K562 (cell line): Measurements from ENCODE around the gene SLC13A3. TPM values are rescaled to one million over a fixed set of nuclear protein-coding genes. Genes with fewer than 3 reads are reported as not detected.

ENCODE experiments used
- ATAC-seq: fragments of 200-7000 bp; cut with Tn5 transposase; 3 replicates; pipeline ENCODE4 v1.9.1; 2020; ENCODE audit warnings: moderate library complexity
- Bru-seq: library from RNA; stranded (reverse); fragments of 400-500 nt; gene quantifications from one replicate; lab custom pipeline; 2021; lab: Mats Ljungman, UMichigan
- BruChase-seq, 2 experiments: library from RNA; stranded (reverse); fragments of 400-500 nt; gene quantifications; one replicate each; lab custom pipeline; 2021; lab: Mats Ljungman, UMichigan
- BruUV-seq: library from RNA; stranded (reverse); fragments of 400-500 nt; replicated peaks from 2 replicates; lab custom pipeline; 2021; lab: Mats Ljungman, UMichigan
- CTCF ChIA-PET: fragments of 300-600 bp; formaldehyde crosslinking; extraction: SDS; loops from one replicate; lab custom pipeline; 2021; ENCODE audit warnings: low intra/inter-chr PET ratio; lab: Yijun Ruan, JAX
- POLR2A ChIA-PET: fragments of 300-600, 350-650 bp; sonication (Branson Sonifier 250); formaldehyde crosslinking; extraction: SDS; loops from one replicate; lab custom pipeline; 2021; ENCODE audit warnings: antibody characterized with exemption, inconsistent platforms; lab: Yijun Ruan, JAX
- DNase-seq, 4 experiments: peaks; one replicate each; pipeline versions ENCODE4 v3.0.0 to v3.0.0-alpha.2; 2011 to 2018; ENCODE audit warnings: low spot score in 3 of 4, mixed read lengths in 3 of 4; ENCODE audit errors: extremely low read depth in 1 of 4
- FAIRE-seq: peaks from 2 replicates; lab custom pipeline; 2011; peaks lifted over from hg19 to GRCh38; lab: Jason Lieb, UNC
- H2AFZ ChIP-seq: 2 replicates; pipeline ENCODE4 v1.6.0; 2011; ENCODE audit warnings: low read depth, low read length, control low read depth, inconsistent platforms
- H3K27ac ChIP-seq: fragments of 200-600 bp; 3 replicates; pipeline ENCODE4 v1.8.0; 2011; ENCODE audit warnings: low read depth, mild to moderate bottlenecking, control low read depth, inconsistent platforms, low read length, moderate library complexity, mixed read lengths; ENCODE audit errors: extremely low read depth
- H3K27me3 ChIP-seq, 2 experiments: fragments of 300-600 bp in 1 of 2; 2 replicates in 1 of 2; 3 replicates in 1 of 2; pipeline versions ENCODE4 v1.6.0 to v1.8.0; 2011; ENCODE audit warnings: inconsistent platforms in 2 of 2, low read length in 2 of 2, mild to moderate bottlenecking in 1 of 2, mixed read lengths in 1 of 2, moderate library complexity in 1 of 2; ENCODE audit not compliant: control insufficient read depth in 2 of 2, insufficient read depth in 2 of 2
- H3K36me3 ChIP-seq: fragments of 300-600 bp; 3 replicates; pipeline ENCODE4 v1.8.0; 2011; ENCODE audit warnings: mild to moderate bottlenecking, low read length, inconsistent platforms; ENCODE audit not compliant: control insufficient read depth, insufficient read depth
- H3K4me1 ChIP-seq, 2 experiments: fragments of 200-600 bp in 1 of 2; replicated peaks in 1 of 2; 2 replicates in 1 of 2; 3 replicates in 1 of 2; pipeline versions ENCODE4 v1.5.1 to v1.8.0; 2011; ENCODE audit warnings: inconsistent platforms in 2 of 2, low read length in 2 of 2, mild to moderate bottlenecking in 1 of 2, mixed read lengths in 1 of 2, moderate library complexity in 1 of 2; ENCODE audit not compliant: control insufficient read depth in 2 of 2, insufficient read depth in 2 of 2
- H3K4me2 ChIP-seq: 2 replicates; pipeline ENCODE4 v1.6.1; 2011; ENCODE audit warnings: low read length, control low read depth, inconsistent platforms, mixed read lengths; ENCODE audit not compliant: insufficient read depth
- H3K4me3 ChIP-seq: fragments of 200-600 bp; sonication (generic), shearing (Covaris generic); 2 replicates; pipeline ENCODE4 v1.5.1; 2016; ENCODE audit warnings: control low read depth, inconsistent platforms
- H3K79me2 ChIP-seq: fragments of 200-600 bp; 3 replicates; pipeline ENCODE4 v1.8.0; 2011; ENCODE audit warnings: low read length, inconsistent platforms; ENCODE audit not compliant: control insufficient read depth, insufficient read depth
- H3K9ac ChIP-seq, 2 experiments: 2 replicates each; pipeline versions ENCODE4 v1.6.0 to v1.6.1; 2011; ENCODE audit warnings: low read depth in 2 of 2, low read length in 2 of 2, control low read depth in 1 of 2, inconsistent platforms in 1 of 2, mild to moderate bottlenecking in 1 of 2, mixed read lengths in 1 of 2; ENCODE audit not compliant: insufficient read depth in 1 of 2
- H3K9me1 ChIP-seq: one replicate; pipeline ENCODE4 v1.6.0; 2011; ENCODE audit warnings: inconsistent platforms, mild to moderate bottlenecking, low read length, moderate library complexity; ENCODE audit not compliant: control insufficient read depth, insufficient read depth
- H3K9me3 ChIP-seq: replicated peaks from 2 replicates; pipeline ENCODE4 v1.5.1; 2011; ENCODE audit warnings: low read depth, low read length, inconsistent platforms; ENCODE audit not compliant: control insufficient read depth, insufficient read depth
- H4K20me1 ChIP-seq: replicated peaks from 2 replicates; pipeline ENCODE4 v1.6.1; 2011; ENCODE audit warnings: low read length, inconsistent platforms, mixed read lengths; ENCODE audit not compliant: control insufficient read depth, insufficient read depth
- ARID1B ChIP-seq: fragments of 450-650 bp; IDR thresholded peaks from 2 replicates; pipeline ENCODE4 v1.6.1; 2016; ENCODE audit warnings: antibody characterized with exemption, mild to moderate bottlenecking, inconsistent platforms
- CHD1 ChIP-seq: fragments of 200-600 bp; sonication (generic); IDR thresholded peaks from one replicate; pipeline ENCODE4 v1.6.1; 2012; ENCODE audit warnings: mild to moderate bottlenecking, moderate library complexity, low read length, inconsistent platforms
- GATAD2A ChIP-seq: fragments of 450-650 bp; IDR thresholded peaks from 2 replicates; pipeline ENCODE4 v1.6.1; 2017
- KDM1A ChIP-seq, 2 experiments: fragments of 450-650 bp; IDR thresholded peaks; 2 replicates each; pipeline ENCODE4 v1.6.1; 2016; ENCODE audit warnings: mild to moderate bottlenecking in 2 of 2
- MECOM ChIP-seq: fragments of 250-450 bp; sonication (Bioruptor Pico); IDR thresholded peaks from 2 replicates; pipeline ENCODE4 v1.8.0; 2022; ENCODE audit warnings: inconsistent platforms
- SIN3A ChIP-seq, 2 experiments: fragments of 150-350 bp in 1 of 2; IDR thresholded peaks; 2 replicates each; pipeline ENCODE4 v1.6.1; 2011 to 2016; ENCODE audit warnings: borderline replicate concordance in 2 of 2, low read depth in 2 of 2, low read length in 2 of 2, mild to moderate bottlenecking in 2 of 2, moderate library complexity in 2 of 2; ENCODE audit not compliant: control insufficient read depth in 1 of 2
- ZC3H11A ChIP-seq: IDR thresholded peaks from 2 replicates; pipeline ENCODE4 v1.6.1; 2012; ENCODE audit warnings: low read depth, low read length, improper control_type of control experiment
- ZNF146 ChIP-seq: IDR thresholded peaks from one replicate; pipeline ENCODE4 v1.6.1; 2018; ENCODE audit warnings: missing compliant biosample characterization; ENCODE audit not compliant: unreplicated experiment
- ZNF174 ChIP-seq: fragments of 250-450 bp; sonication (Bioruptor Pico); IDR thresholded peaks from 2 replicates; pipeline ENCODE4 v1.4.0; 2020; ENCODE audit warnings: mild to moderate bottlenecking
- ZNF354B ChIP-seq: fragments of 250-450 bp; sonication (Bioruptor Pico); IDR thresholded peaks from 2 replicates; pipeline ENCODE4 v1.4.0; 2020
- WGBS: fragments of 100-300 bp; shearing (Covaris generic); methylation state at CpG from one replicate; pipeline ENCODE4 v1.1.6; 2016; ENCODE audit warnings: low coverage, mixed read lengths; ENCODE audit not compliant: insufficient coverage; ENCODE audit errors: missing lambda C conversion rate; 5-methylcytosine and 5-hydroxymethylcytosine counted together
- in situ Hi-C: fragments of 300-500 bp; cut with MboI; formaldehyde crosslinking; loops from 4 replicates; pipeline ENCODE4 v1.15.0; 2018; ENCODE audit warnings: inconsistent platforms, mixed read lengths
- intact Hi-C: fragments of 100-400 bp; cut with micrococcal nuclease; formaldehyde crosslinking; loops from 2 replicates; pipeline ENCODE4 v1.14.2; 2022
- long read RNA-seq, 3 experiments: library from polyadenylated mRNA in 2 of 3; library from RNA in 1 of 3; unstranded in 2 of 3; stranded (forward) in 1 of 3; transcript quantifications; one replicate each; pipeline ENCODE4 v2.0.0, GENCODE V29; 2019 to 2022
- polyA minus RNA-seq, 3 experiments: library from RNA; depleted of rRNA, polyadenylated mRNA; stranded (reverse); fragments of >200 nt; gene quantifications; 2 replicates each; pipeline ENCODE4 v1.2.3, GENCODE V29; 2011
- polyA plus RNA-seq, 8 experiments: library from polyadenylated mRNA; depleted of rRNA in 4 of 8; stranded (reverse) in 5 of 8; unstranded in 3 of 8; fragments of >200 nt; fragmentation: Nextera tagmentation in 2 of 8; fragmentation: Illumina TruSeq in 1 of 8; extraction: Ambion mirVana in 2 of 8; extraction: Trizol in 1 of 8; gene quantifications; 2 replicates each; pipeline versions ENCODE4 v1.2.1 to v1.2.3, GENCODE V29; 2011 to 2014; ENCODE audit warnings: inconsistent platforms in 1 of 8, missing spikeins in 1 of 8
- total RNA-seq, 7 experiments: library from RNA; depleted of rRNA in 6 of 7; stranded (reverse); fragments of >200 nt in 6 of 7; fragmentation: Illumina TruSeq in 2 of 7; extraction: Trizol in 2 of 7; gene quantifications; 2 replicates each; pipeline versions ENCODE4 v1.2.1 to v1.2.3, GENCODE V29; 2011 to 2021; ENCODE audit warnings: low replicate concordance in 1 of 7
- TF ChIP-seq, protein P1 (sequence below): fragments of 250-450 bp; sonication (Bioruptor Pico); IDR thresholded peaks from 2 replicates; pipeline ENCODE4 v1.5.0; 2021; ENCODE audit warnings: mild to moderate bottlenecking, moderate library complexity

SLC13A3 gene, protein sequence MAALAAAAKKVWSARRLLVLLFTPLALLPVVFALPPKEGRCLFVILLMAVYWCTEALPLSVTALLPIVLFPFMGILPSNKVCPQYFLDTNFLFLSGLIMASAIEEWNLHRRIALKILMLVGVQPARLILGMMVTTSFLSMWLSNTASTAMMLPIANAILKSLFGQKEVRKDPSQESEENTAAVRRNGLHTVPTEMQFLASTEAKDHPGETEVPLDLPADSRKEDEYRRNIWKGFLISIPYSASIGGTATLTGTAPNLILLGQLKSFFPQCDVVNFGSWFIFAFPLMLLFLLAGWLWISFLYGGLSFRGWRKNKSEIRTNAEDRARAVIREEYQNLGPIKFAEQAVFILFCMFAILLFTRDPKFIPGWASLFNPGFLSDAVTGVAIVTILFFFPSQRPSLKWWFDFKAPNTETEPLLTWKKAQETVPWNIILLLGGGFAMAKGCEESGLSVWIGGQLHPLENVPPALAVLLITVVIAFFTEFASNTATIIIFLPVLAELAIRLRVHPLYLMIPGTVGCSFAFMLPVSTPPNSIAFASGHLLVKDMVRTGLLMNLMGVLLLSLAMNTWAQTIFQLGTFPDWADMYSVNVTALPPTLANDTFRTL
- 16.8 and 17.8 TPM in 2 replicates for total RNA-seq (2011; cell fraction: chromatin; rRNA removed; ENCODE audit: low replicate concordance)
- 12.0 and 14.7 TPM in 2 replicates for total RNA-seq (2011; cell fraction: nucleolus; rRNA removed)
- 20.2 and 32.4 TPM in 2 replicates for total RNA-seq (2011; cell fraction: nucleoplasm; rRNA removed)
- total RNA-seq (2014; rRNA removed) (9.9 and 10.0 TPM in 2 replicates), total RNA-seq (2014; rRNA removed; fragmentation: Illumina TruSeq; extraction: Trizol) (8.5 and 8.8 TPM in 2 replicates), total RNA-seq (2015; rRNA removed; fragmentation: Illumina TruSeq; extraction: Trizol) (6.4 and 7.1 TPM in 2 replicates), total RNA-seq (2021) (14.9 and 16.4 TPM in 2 replicates), polyA plus RNA-seq (2011; rRNA removed) (8.5 and 11.2 TPM in 2 replicates), polyA plus RNA-seq (2014; fragmentation: Illumina TruSeq; extraction: Trizol) (15.0 and 15.7 TPM in 2 replicates), polyA plus RNA-seq (2014; fragmentation: Nextera tagmentation; extraction: Ambion mirVana) (1 to 10 TPM; 5.5 to 7.3 TPM), polyA plus RNA-seq (2014; rRNA removed) (7.9 and 9.1 TPM in 2 replicates), polyA minus RNA-seq (2011; rRNA and poly(A)+ RNA removed) (9.0 and 11.4 TPM in 2 replicates), Bru-seq, nascent RNA (percentile 58 among the genes with signal in this experiment), BruChase-seq, experiment 1, labeled RNA remaining after a 2-hour chase (percentile 66 among the genes with signal in this experiment), BruChase-seq, experiment 2, labeled RNA remaining after a 6-hour chase (percentile 57 among the genes with signal in this experiment)
- 6.1 and 11.5 TPM in 2 replicates for polyA plus RNA-seq (2011; cell fraction: cytosol; rRNA removed)
- 12.4 and 12.9 TPM in 2 replicates for polyA plus RNA-seq (2011; cell fraction: nucleus; rRNA removed)
- 9.8 and 12.8 TPM in 2 replicates for polyA plus RNA-seq (2012)
- polyA minus RNA-seq (2011; cell fraction: cytosol; rRNA and poly(A)+ RNA removed) = 6.6 and 8.1 TPM in 2 replicates
- polyA minus RNA-seq (2011; cell fraction: nucleus; rRNA and poly(A)+ RNA removed) = 6.6 and 14.7 TPM in 2 replicates
- long read RNA-seq, experiment 1, partial matches to known transcripts = 8 of 23 reads
- long read RNA-seq, experiment 1, other reads (novel, unspliced or antisense) = 15 of 23 reads
- long read RNA-seq, experiment 2, partial matches to known transcripts = 2 of 23 reads
- long read RNA-seq, experiment 2, other reads (novel, unspliced or antisense) = 21 of 23 reads
- long read RNA-seq, experiment 3, partial matches to known transcripts = 3 of 5 reads
- long read RNA-seq, experiment 3, other reads (novel, unspliced or antisense) = 2 of 5 reads

DNA sequence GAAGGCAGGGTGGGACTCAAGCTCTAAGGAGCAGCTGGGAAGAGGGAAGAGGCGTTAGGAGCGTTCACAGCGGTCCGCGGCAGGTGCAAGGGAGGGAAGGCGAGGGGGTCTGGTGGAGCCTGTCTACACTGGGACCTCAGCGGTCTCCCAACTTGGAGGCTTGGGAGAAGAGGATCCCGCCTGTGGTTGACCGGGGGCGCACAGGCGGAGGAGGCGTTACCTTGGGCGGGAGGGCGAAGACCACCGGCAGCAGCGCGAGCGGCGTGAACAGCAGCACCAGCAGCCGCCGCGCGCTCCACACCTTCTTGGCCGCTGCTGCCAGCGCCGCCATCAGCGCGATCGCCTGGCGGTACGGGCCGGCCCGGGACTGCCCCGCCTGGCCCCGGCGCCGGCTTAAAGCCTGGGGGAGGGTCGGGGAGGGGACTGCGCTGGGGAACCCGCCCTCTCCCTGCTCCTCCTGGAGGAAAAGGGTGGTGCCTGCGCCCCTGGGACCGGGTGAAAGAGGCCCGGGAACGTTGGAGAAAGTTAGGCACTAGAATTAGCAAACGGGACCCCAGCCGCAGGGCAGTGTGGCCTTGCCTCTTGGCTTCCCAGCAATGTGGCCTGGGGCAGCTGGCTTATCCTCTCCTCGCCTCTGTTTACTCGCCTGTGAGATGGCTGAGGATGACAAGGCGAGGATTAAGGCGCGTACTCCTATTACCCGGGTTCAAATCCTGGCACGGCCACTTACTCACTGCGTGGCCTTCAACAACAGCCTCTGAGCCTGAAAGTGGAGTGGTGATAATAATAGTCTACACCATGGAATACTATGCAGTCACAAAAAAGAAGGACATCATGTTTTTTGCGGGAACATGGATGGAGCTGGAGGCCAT lies at the start of gene SLC13A3:
SLC13A3 (minus strand) TSS at position 369 of the 872 bp plus-strand sequence; CDS start at position 331, 38 bp downstream.
- intact Hi-C loops (no loop called here), in situ Hi-C loops (no loop called here)
- Histone ChIP-seq H2AFZ (no peak within 1 kb of the TSS), H3K9me1 (no peaks in the 10 kb centered on the region), H3K27me3 (no peaks in the 10 kb centered on the region), H3K4me2 (no peak within 1 kb of the TSS; the same call in 1 of the 2 replicates), H3K27ac (no peak within 1 kb of the TSS), H4K20me1 (no peaks in the 10 kb centered on the region; the same call in 1 of the 2 replicates), H3K79me2 (no peaks in the 10 kb centered on the region), H3K9me3 (no peaks in the 10 kb centered on the region), H3K36me3 (no peaks in the 10 kb centered on the region), H3K4me1 (peaks cover 20 to 22% of the 10 kb centered on the region in 2 experiments; a peak in 4 of 5 replicates), H3K9ac (no peak within 1 kb of the TSS; a peak in 1 of 4 replicates), H3K4me3 (no peak within 1 kb of the TSS)
- DNase-seq = no peak
- FAIRE-seq = no peak
- 91% methylated on average over 14 of the region's 55 CpGs for WGBS
- CTCF ChIA-PET = no interaction called here
- POLR2A ChIA-PET = interaction anchor here (0.6 kb wide), 2 partner anchors 12 to 1688 kb away, joined by 3 read pairs; no protein-coding TSS in a partner anchor
- no peak for ATAC-seq
- no TSS peak for BruUV-seq
- no peak for TF ChIP-seq CHD1
- TF ChIP-seq GATAD2A = no peak
- TF ChIP-seq ZNF146 (CRISPR knock-in tag) = peak; percentile 45
- no peak for TF ChIP-seq ZC3H11A
- TF ChIP-seq, protein P1, sequence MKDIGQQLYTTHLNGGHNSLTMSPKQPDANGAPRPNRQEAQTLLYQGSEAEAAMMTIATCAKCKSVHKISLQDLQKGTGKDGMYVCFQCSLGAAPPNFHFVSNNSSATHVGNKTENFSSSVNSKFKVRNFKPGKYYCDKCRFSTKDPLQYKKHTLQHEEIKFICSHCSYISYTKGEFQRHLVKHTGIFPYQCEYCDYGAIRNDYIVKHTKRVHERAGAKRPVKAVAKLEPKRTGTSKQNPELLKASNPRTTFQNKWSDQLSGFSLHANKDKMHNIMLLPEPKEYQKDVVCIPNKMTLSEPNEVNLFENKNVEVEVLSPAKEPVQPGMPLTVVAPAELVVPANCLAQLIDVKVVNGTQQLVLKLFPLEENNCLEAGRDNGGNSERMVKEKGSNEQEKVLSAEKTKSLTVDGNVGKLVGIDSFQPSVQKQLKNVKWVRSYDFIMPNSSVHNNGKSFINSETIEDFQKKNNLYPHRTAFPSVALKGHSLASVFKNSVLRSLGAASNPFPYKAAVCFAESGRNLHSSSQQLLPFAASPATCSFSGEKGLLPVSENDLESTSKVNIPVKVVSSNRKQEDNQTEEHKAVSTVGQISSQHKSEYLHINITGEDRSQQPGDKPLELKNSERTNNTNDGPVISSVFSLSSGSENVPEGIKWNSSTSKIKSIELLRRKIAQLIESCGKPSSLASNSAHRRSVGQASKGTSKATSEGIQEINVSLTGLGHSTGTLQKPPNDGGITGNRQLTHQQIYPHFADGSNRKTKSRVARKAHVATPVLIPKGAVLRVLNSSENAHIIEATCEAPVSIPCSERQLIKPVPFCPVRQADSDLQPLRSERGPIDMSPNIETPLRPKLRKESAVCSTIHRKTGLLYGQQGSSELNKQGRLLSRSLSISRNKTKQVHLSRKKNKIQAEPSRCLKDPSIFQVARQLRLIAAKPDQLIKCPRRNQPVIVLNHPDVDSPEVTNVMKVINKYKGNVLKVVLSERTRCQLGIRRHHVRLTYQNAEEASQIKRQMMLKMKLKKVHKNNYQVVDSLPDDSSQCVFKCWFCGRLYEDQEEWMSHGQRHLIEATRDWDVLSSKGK = no peak
- 0 out of 4 replicates have a peak, but pooled peaks of 1 of the 2 experiments have one; percentile 17 for TF ChIP-seq KDM1A (IDR thresholded peaks at IDR 0.05)
- no peak for TF ChIP-seq ZNF174 (CRISPR knock-in tag)
- no peak for TF ChIP-seq ARID1B
- TF ChIP-seq ZNF354B (CRISPR knock-in tag) = no peak
- no peak for TF ChIP-seq MECOM (CRISPR knock-in tag)
- TF ChIP-seq SIN3A (IDR thresholded peaks at IDR 0.05; ENCODE audit: borderline replicate concordance in 2 of 2, control insufficient read depth in 1 of 2, low read depth in 2 of 2, low read length in 2 of 2) = no peak
